SU-DHL-6 (cell line): ENCODE results near the gene PDE1C.

ENCODE experiments used
- H2AFZ ChIP-seq: fragments of 200-600 bp; sonication (generic); 2 replicates; pipeline ENCODE4 v1.6.1; 2014; ENCODE audit warnings: low read depth, mild to moderate bottlenecking, moderate library complexity, mixed read lengths, antibody characterized with exemption, low read length; ENCODE audit not compliant: severe bottlenecking
- H3F3A ChIP-seq: fragments of 200-600 bp; shearing (Covaris generic); 2 replicates; pipeline ENCODE4 v1.6.0; 2016; ENCODE audit warnings: antibody characterized with exemption, mild to moderate bottlenecking; ENCODE audit not compliant: insufficient read depth
- H3K27ac ChIP-seq: fragments of 200-600 bp; sonication (generic); 2 replicates; pipeline ENCODE4 v1.5.1; 2016; ENCODE audit warnings: low read depth, mild to moderate bottlenecking, low read length, moderate library complexity, mixed read lengths
- H3K27me3 ChIP-seq: fragments of 200-600 bp; sonication (generic), shearing (Covaris generic); 2 replicates; pipeline ENCODE4 v1.6.0; 2014; ENCODE audit warnings: mild to moderate bottlenecking, low read length
- H3K36me3 ChIP-seq: fragments of 200-600 bp; sonication (generic); 2 replicates; pipeline ENCODE4 v1.6.1; 2014; ENCODE audit warnings: mild to moderate bottlenecking, low read length, mixed read lengths
- H3K4me2 ChIP-seq: fragments of 300-600, 200-600 bp; shearing (Covaris generic), sonication (generic); 2 replicates; pipeline ENCODE4 v1.6.0; 2014; ENCODE audit warnings: low read length, low read depth, mild to moderate bottlenecking; ENCODE audit not compliant: poor library complexity, severe bottlenecking
- H3K4me3 ChIP-seq: fragments of 200-600 bp; sonication (generic); 2 replicates; pipeline ENCODE4 v1.5.1; 2014; ENCODE audit warnings: antibody characterized with exemption, low read length, mild to moderate bottlenecking, mixed read lengths; ENCODE audit not compliant: insufficient read depth, poor library complexity, severe bottlenecking
- H3K79me2 ChIP-seq: fragments of 200-600 bp; sonication (generic); 2 replicates; pipeline ENCODE4 v1.6.1; 2014; ENCODE audit warnings: mild to moderate bottlenecking, low read length, moderate library complexity; ENCODE audit not compliant: insufficient read depth
- H3K9ac ChIP-seq: fragments of 200-600 bp; sonication (generic); 2 replicates; pipeline ENCODE4 v1.7.0; 2014; ENCODE audit warnings: mild to moderate bottlenecking, low read length
- H3K9me2 ChIP-seq: fragments of 200-600 bp; sonication (generic); replicated peaks from 2 replicates; pipeline ENCODE4 v1.6.1; 2014; ENCODE audit warnings: low read length; ENCODE audit not compliant: insufficient read depth
- H3K9me3 ChIP-seq: fragments of 200-600 bp; sonication (generic); 2 replicates; pipeline ENCODE4 v1.6.1; 2014; ENCODE audit warnings: low read length, mixed read lengths; ENCODE audit not compliant: insufficient read depth
- H4K20me1 ChIP-seq: fragments of 200-600 bp; sonication (generic); 2 replicates; pipeline ENCODE4 v1.6.1; 2014; ENCODE audit warnings: low read depth, mild to moderate bottlenecking, antibody characterized with exemption, low read length, moderate library complexity, mixed read lengths
- EZH2phosphoT487 ChIP-seq: fragments of 200-600 bp; sonication (generic), shearing (Covaris generic); conservative IDR thresholded peaks from 2 replicates; pipeline ENCODE4 v1.6.1; 2018; ENCODE audit warnings: mild to moderate bottlenecking, antibody characterized with exemption, low read length, moderate library complexity, mixed read lengths
- TF ChIP-seq, protein P1 (sequence below): fragments of 200-600 bp; sonication (generic); IDR thresholded peaks from one replicate; pipeline ENCODE4 v1.5.1; 2017; ENCODE audit warnings: antibody characterized with exemption, mild to moderate bottlenecking, low read length, moderate library complexity; ENCODE audit not compliant: insufficient read depth, poor library complexity, severe bottlenecking

PDE1C gene

DNA sequence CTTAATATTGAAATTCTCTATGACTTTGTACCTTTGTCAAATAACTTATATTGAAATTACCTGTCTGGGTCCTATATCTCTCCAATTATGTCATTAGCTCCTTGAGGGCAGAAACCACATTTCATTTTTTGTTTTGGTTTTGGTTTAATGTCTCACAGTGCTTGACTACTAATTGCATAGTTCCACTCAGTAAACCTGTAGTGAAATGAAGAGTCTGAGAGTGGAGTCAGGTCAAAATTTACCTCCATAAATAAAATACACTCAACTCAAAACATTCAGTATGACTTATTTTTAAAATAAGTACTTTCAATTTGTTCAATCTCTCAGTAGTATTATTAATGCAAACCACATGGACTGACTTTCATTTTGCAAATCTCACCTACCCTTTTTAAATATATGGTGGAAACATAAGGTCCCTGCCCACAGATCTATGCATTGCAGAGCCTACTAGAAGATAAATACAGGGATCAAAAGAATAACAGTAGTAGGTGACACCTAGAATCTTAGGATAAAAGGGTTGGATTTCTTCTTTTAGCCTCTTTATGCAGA, 32.5 kb downstream of the PDE1C start:
- Histone ChIP-seq H3F3A (no peaks in the 10 kb centered on the region), H4K20me1 (no peaks in the 10 kb centered on the region), H3K9ac (no peak overlapping the region), H3K9me3 (no peaks in the 10 kb centered on the region), H3K4me2 (no peak overlapping the region), H3K27me3 (no peaks in the 10 kb centered on the region), H3K36me3 (no peaks in the 10 kb centered on the region), H3K9me2 (no peaks in the 10 kb centered on the region), H3K79me2 (no peaks in the 10 kb centered on the region), H3K4me3 (no peak overlapping the region), H3K27ac (no peak overlapping the region), H2AFZ (no peak overlapping the region)
- TF ChIP-seq EZH2phosphoT487 = no peak
- TF ChIP-seq, protein P1, sequence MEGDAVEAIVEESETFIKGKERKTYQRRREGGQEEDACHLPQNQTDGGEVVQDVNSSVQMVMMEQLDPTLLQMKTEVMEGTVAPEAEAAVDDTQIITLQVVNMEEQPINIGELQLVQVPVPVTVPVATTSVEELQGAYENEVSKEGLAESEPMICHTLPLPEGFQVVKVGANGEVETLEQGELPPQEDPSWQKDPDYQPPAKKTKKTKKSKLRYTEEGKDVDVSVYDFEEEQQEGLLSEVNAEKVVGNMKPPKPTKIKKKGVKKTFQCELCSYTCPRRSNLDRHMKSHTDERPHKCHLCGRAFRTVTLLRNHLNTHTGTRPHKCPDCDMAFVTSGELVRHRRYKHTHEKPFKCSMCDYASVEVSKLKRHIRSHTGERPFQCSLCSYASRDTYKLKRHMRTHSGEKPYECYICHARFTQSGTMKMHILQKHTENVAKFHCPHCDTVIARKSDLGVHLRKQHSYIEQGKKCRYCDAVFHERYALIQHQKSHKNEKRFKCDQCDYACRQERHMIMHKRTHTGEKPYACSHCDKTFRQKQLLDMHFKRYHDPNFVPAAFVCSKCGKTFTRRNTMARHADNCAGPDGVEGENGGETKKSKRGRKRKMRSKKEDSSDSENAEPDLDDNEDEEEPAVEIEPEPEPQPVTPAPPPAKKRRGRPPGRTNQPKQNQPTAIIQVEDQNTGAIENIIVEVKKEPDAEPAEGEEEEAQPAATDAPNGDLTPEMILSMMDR = no peak

DNA sequence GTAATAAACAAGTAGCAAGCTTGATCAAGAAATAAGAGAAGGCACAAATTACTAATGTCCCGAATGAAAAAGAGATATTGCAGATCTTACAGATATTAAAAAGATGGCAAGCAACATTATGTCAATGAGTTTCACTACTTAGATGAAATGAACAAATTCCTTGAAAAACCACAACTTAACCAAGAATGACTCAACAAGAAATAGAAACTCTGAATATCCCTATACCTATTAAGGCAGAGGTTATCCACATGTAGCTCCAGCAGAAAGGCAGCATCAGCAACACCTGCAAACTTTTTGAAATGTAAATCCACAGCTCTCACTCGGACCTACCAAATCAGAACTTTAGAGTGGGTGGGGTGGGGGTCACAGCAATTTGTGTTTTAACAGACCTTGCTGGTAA, 33.6 kb downstream of the PDE1C start:
- Histone ChIP-seq H3K4me3 (no peak overlapping the region), H4K20me1 (no peaks in the 10 kb centered on the region), H3K9me3 (no peaks in the 10 kb centered on the region), H3F3A (no peaks in the 10 kb centered on the region), H3K4me2 (no peak overlapping the region), H3K9me2 (no peaks in the 10 kb centered on the region), H3K27ac (no peak overlapping the region), H3K36me3 (no peaks in the 10 kb centered on the region), H3K27me3 (no peaks in the 10 kb centered on the region), H3K9ac (no peak overlapping the region), H2AFZ (no peak overlapping the region), H3K79me2 (no peaks in the 10 kb centered on the region)
- no peak for TF ChIP-seq EZH2phosphoT487
- TF ChIP-seq, protein P1 = no peak

DNA sequence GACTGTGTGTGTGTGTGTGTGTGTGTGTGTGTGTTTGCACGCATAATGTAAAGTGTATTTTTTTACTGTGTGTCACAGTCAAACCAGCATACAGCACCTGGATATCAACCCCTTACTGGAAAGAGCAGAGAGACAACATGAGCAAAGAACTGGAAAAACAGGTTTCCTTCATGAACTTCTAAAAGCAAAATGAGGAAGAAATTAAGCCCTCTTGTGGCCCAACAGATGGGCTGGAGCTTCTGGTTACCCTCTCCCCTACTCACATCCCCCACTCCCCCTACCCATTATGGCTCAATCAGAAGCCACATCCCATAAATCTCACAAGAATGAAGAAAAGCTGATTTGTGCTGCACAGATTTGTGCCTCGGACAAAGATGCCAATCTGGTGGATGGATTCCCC, 36.2 kb downstream of the PDE1C start:
- no peak overlapping the region for H3K4me3 ChIP-seq
- no peak overlapping the region for H3K27ac ChIP-seq
- H2AFZ ChIP-seq = no peak overlapping the region
- H3K79me2 ChIP-seq = no peaks in the 10 kb centered on the region
- H3K9me3 ChIP-seq = no peaks in the 10 kb centered on the region
- no peaks in the 10 kb centered on the region for H4K20me1 ChIP-seq
- H3K9me2 ChIP-seq = no peaks in the 10 kb centered on the region
- no peaks in the 10 kb centered on the region for H3K27me3 ChIP-seq
- TF ChIP-seq, protein P1 = no peak
- TF ChIP-seq EZH2phosphoT487 = no peak
- no peaks in the 10 kb centered on the region for H3K36me3 ChIP-seq
- H3K4me2 ChIP-seq = no peak overlapping the region
- H3K9ac ChIP-seq = no peak overlapping the region
- no peaks in the 10 kb centered on the region for H3F3A ChIP-seq

DNA sequence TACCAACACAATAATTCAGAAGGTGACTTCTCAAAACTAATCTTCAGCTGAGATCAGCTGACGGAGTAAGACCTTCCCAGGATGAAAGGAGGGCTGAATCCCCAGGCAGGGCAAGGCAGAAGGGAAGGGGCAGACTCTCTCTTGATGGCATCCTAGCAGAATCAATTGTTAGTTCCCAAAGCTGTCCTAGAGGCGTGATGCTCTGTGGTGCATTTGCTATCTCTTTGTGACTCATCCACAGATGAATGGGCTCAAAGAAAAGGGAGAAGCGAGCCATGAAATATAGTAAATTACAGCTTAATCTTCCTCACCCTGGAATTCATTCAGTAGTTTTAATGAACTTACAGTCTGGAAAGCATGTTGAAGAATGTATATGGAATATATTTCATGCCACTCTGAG, 37.2 kb downstream of the PDE1C start:
- Histone ChIP-seq H3K36me3 (no peaks in the 10 kb centered on the region), H3K4me3 (no peak overlapping the region), H3F3A (no peaks in the 10 kb centered on the region), H3K4me2 (no peak overlapping the region), H3K27me3 (no peaks in the 10 kb centered on the region), H3K9me2 (no peaks in the 10 kb centered on the region), H3K9me3 (no peaks in the 10 kb centered on the region), H4K20me1 (no peaks in the 10 kb centered on the region), H3K9ac (no peak overlapping the region), H2AFZ (no peak overlapping the region), H3K27ac (no peak overlapping the region), H3K79me2 (no peaks in the 10 kb centered on the region)
- TF ChIP-seq, protein P1 = no peak
- no peak for TF ChIP-seq EZH2phosphoT487
